Fibroblast of the aortic adventitia (primary cell): ENCODE data around the gene RCC2. TPM values are rescaled to one million over a fixed set of nuclear protein-coding genes. Genes with fewer than 3 reads are reported as not detected.

Experiments used
- DNase-seq: peaks from one replicate; pipeline ENCODE4 v3.0.0-alpha.2; 2010; ENCODE audit warnings: low read depth
- H3K4me3 ChIP-seq: 2 replicates; pipeline ENCODE4 v1.5.1; 2011; ENCODE audit warnings: low read depth, mild to moderate bottlenecking, control low read depth, low read length, moderate library complexity
- CTCF ChIP-seq: IDR thresholded peaks from 2 replicates; pipeline ENCODE4 v1.5.1; 2011; ENCODE audit warnings: mild to moderate bottlenecking, low read length, control low read depth, inconsistent platforms; ENCODE audit not compliant: insufficient read depth
- total RNA-seq: library from RNA; depleted of rRNA; stranded (reverse); fragments of >200 nt; gene quantifications from 2 replicates; pipeline ENCODE4 v1.2.3, GENCODE V29; 2012; ENCODE audit warnings: low replicate concordance

Gene RCC2
- total RNA-seq, 1 donor: 46.0 TPM

GRCh38 chr1:17397910-17398695, 41.4 kb downstream of the RCC2 start:
- H3K4me3 ChIP-seq: no peak overlapping the region
- TF ChIP-seq CTCF: no peak
- DNase-seq: no peak

- no peak overlapping the region for H3K4me3 ChIP-seq
- DNase-seq: no peak
- no peak for TF ChIP-seq CTCF
These were observed 46.2 kb downstream of the RCC2 start for GRCh38 chr1:17393230-17393629.

DNA sequence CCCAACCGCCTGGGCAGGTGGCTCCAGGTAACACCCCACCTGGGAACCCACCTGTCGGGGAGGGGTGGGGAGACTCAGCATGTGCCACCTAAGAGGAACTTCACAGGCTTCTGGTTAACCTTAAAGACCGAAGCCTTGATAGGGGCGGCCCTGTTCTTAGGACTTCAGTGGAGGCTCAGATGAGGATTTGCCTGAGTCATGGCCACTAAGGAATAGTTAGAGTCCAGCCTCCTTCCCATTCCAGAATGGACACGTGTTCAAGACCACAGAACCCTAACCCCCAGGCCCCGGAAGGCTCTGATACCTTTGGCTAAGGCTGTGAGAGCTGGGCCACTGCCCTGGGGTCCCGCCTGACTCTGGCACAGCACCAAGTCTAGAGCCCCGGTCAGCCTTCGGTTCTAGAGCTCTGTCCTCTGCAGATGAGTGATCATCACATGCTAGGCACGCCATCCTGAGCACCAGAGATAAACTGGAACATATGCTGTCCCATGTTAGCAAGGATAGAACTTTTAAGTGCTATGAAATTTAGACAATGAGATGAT, 47.2 kb downstream of the RCC2 start:
- no peak for TF ChIP-seq CTCF
- DNase-seq: no peak
- H3K4me3 ChIP-seq: no peak overlapping the region

DNA sequence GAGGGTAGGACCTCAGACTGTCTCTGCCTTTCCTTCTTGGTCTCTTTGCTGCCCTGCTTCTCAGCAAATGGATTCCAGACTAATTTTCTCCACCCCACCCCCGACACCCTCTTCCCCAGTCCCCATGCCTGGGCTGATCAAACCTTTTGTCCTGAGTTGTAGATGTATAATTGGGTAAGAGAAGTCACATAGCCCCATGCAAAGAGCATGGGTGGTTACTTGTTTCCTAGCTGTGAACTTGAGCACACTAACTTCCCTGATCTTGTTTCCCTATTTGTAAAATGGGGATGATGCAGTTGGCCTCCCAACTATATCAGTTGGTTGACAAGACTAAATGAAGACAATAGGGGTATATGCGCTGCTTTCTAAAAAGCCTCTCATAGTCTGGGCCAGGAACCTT, 58.3 kb downstream of the RCC2 start:
- DNase-seq: no peak
- no peak overlapping the region for H3K4me3 ChIP-seq

DNA sequence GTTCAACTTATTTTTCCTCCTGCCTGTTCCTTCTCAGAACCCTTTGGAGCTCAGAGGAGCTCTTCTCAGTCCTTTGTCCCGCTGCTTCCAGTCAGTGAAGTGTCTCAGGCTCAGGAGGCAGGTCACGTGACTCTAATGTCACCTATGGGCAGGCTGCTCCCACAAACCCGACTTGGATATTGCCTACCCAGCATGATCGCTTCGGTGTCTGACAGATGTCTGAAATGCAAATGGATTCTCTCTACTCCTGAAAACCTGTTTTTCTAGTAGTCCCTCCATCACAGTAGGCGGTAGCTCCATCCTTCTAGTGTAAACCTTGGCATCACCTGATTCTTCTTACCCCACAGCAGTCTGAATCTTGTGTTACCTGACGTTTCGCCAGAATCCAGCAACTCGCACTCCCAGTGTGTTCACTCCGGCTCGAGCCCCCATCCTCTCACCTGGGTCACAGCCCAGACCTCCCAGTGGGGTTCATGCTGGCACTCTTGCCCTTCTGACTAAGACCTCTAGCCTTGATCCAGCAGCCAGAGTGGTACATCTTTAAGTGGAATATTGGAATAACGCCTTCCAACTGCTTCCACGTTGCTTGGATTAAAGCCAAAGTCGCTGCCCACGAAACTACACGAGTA, 62.0 kb downstream of the RCC2 start:
- DNase-seq: no peak
- TF ChIP-seq CTCF: no peak
- no peak overlapping the region for H3K4me3 ChIP-seq

More for the DNA sequence above, 58.3 kb downstream of the RCC2 start:
- no peak for TF ChIP-seq CTCF

GRCh38 chr1:17375651-17376050, 63.8 kb downstream of the RCC2 start:
- no peak overlapping the region for H3K4me3 ChIP-seq
- TF ChIP-seq CTCF: no peak
- DNase-seq: no peak
